8988T (cell line): ENCODE measurements around the gene LIFR.
"Not testable (repeated sequence)": the region's sequence is repeated elsewhere in the genome, so short reads cannot be mapped to it uniquely, and the experiment has no call there.

Experiments
- DNase-seq: peaks from one replicate; pipeline ENCODE4 v3.0.0; 2011

Gene LIFR, protein sequence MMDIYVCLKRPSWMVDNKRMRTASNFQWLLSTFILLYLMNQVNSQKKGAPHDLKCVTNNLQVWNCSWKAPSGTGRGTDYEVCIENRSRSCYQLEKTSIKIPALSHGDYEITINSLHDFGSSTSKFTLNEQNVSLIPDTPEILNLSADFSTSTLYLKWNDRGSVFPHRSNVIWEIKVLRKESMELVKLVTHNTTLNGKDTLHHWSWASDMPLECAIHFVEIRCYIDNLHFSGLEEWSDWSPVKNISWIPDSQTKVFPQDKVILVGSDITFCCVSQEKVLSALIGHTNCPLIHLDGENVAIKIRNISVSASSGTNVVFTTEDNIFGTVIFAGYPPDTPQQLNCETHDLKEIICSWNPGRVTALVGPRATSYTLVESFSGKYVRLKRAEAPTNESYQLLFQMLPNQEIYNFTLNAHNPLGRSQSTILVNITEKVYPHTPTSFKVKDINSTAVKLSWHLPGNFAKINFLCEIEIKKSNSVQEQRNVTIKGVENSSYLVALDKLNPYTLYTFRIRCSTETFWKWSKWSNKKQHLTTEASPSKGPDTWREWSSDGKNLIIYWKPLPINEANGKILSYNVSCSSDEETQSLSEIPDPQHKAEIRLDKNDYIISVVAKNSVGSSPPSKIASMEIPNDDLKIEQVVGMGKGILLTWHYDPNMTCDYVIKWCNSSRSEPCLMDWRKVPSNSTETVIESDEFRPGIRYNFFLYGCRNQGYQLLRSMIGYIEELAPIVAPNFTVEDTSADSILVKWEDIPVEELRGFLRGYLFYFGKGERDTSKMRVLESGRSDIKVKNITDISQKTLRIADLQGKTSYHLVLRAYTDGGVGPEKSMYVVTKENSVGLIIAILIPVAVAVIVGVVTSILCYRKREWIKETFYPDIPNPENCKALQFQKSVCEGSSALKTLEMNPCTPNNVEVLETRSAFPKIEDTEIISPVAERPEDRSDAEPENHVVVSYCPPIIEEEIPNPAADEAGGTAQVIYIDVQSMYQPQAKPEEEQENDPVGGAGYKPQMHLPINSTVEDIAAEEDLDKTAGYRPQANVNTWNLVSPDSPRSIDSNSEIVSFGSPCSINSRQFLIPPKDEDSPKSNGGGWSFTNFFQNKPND

DNA sequence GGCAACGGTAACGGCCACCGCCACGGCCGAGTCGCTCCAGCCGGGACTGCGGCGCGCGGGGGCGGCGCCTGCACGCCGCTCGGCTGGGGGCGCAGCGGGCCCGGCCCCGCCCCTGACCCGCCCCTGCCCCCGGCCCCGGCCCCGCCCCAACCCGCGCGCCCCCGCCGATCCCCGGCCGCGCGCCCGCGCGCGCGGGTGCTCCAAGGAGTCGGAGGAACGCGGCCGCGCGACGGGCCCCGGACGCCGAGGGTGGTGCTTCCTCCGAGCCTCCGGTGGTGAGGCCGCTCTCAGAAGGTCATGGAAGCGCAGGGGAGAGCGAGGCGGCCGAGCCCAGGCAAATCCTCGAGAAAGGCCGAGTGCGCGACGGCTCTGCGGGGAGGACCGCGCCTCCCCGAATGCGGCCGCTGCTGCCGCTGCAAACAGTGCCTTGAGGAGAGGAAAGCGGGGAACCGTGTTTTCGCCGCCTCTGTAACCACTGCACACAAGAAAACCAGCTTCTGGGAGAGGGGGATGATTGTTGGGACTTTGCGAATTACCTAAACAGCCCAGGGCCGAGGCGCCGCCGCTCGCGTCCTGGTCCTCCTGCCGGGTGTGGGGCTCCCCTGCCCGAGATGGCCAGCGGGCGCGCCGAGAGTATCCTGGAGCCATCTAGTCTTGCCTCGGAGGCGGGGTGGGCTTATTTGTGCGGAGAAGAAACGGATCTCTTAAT is at the start of gene LIFR:
Gene LIFR, minus strand, starts transcription at position 48 of the 709 bp plus-strand sequence. CDS start 25,999 bp downstream, outside the sequence.
- DNase-seq, result peak; percentile 85

DNA sequence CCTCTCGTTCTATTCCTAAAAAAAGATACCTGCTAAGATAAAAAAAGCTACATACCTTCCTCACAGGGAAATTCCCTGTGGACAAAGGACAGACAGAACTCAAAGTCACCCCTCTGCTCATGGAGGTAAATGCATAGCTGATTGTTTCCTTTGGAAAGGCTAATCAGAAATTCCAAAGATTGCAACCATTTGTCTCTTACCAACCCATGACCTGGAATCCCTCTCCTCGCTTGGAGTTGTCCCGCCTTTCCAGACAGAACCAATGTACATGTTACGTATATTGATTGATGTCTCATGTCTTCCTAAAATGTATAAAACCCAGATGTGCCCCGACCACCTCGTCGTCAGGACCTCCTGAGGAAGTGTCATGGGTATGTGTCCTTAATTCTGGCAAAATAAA is 49.2 kb upstream of the LIFR start:
- DNase-seq, result no peak

DNA sequence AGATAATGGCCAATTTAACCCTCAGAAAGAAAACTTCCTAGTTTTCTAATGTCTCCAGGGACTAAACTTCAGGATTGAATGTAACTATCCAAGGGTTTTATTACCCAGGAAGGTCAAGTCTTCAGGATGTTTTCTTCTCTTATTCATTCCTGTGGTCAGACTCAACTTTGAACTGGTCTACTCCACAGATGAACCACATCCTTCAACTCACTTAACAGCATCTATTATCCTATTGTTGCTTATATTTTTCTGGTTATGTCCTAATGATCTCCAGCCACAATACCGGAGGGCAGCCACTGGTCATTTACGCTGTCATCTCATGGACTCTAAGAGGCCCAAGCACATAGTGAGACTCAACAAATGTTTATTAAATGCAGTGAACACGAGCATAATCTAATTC is 47.2 kb upstream of the LIFR start:
- no peak for DNase-seq

DNA sequence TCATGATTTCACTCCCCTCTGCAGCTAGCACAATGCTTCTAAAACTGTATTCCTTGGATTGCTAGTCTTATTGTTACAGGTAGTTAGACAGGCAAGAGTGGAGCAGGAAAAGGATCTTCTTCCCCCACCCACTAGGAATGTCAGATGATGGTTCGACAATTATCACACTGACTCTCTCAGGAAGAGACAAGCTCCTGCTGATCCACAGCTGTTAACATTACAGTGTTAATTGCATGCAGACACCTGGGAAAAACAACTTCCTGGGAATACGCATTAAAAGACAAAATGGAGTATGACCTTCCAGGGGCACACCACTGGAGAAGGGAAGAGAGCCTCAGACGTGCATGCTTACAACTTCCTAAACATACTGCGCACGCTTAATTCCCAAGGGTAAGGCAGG is 46.2 kb upstream of the LIFR start:
- no peak for DNase-seq

DNA sequence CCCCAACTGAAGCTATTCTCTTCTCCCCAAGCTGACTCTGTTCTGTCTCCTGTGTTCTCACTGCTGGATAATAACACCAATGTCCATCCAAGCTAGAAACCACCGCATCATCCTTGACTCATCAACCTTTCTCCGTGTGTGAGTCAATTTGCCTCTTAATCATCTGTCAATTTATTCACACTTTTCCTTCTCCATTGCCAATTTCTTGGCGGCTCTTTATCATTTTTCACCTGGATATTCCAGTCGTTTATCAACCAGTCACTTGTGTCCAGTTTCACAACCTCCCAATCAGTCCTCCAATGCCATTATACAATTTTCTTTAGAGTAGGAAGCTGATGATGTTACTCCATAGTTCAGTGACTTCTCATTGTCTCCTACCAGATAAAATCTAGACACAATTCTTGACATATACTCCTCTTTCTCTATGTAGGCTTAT is 45.4 kb upstream of the LIFR start:
- no peak for DNase-seq

DNA sequence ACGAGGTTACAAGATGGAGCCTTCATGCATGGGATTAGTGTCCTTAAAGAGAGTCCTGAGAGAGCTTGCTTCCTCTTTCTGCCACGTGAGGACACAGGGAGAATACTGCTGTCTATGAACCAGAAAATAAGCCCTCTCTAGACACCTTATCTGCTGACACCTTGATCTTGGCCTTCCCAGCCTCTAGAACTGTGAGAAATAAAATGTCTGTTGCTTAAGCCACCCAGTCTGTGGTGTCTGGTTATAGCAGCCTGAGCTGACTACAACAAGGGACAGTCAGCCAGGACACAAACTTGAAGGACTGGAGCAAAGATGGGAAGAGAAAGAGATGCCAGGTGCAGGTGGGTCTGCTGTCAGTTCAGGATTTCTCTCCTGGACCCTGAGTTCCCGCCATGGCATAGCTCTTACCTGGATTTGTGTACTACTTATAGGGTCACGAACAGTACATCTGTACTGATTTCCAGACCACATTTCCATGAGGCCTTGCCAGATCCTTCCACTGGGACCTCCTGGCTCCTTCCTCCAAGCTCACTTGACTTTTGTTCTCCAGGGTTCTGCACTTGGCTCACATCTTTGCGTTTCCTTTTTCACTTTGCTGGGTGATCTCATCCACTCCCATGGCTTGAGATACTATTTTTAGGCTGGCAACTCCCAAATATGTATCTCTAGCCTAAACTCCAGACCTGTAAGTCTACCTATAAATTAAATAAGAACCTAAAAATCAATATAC is 44.9 kb upstream of the LIFR start:
- DNase-seq, result no peak

DNA sequence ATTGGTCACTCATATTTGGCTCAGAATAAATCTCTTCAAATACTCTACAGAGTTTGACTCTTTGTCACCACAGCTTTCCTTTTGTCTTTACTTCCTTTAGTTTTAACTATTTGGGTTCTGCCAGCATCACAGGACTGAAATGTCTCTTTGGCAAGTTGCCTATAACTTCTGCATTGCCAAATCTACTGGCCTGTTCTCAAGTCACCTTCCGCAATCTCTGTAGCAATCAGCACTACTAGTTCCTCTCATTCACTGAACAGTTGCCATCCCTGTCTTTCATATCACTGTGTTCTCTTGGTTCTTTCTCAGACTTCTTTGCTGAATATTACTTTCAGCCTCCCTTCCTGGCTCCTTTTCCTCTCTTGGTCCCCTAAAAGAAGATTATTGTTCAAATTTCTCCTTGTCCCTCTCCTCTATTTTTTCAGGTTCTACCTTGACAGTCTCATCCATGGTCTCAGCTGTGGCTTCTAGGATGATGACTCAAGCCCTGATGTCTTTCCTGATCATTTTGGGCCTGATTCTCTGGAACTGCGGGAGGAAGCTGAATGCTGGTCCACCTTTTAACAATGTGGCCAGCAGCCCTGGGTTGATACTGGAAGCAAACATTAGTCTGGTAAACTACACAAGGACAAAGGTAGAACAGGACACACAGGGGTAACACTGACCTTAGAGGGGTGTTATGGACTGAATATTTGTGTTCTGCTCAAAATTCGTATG is 44.0 kb upstream of the LIFR start:
- DNase-seq, result no peak

DNA sequence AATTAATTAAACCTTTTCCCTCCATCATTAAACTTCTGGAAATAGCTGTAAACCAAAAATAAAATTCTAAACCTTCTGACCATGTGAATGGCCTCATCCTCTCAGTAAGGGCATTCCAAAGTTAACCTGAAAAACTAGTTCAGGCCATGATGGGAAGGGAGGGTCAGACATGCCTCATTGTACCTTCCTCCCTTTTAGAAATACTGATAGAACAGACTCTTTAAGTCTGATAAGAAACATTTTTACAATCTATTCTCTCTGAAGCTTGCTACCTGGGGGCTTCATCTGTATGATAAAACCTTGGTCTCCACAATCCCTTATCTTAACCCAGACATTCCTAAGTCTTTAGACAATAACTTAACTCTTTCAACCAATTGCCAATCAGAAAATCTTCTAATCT is 43.3 kb upstream of the LIFR start:
- not testable (repeated sequence) for DNase-seq

DNA sequence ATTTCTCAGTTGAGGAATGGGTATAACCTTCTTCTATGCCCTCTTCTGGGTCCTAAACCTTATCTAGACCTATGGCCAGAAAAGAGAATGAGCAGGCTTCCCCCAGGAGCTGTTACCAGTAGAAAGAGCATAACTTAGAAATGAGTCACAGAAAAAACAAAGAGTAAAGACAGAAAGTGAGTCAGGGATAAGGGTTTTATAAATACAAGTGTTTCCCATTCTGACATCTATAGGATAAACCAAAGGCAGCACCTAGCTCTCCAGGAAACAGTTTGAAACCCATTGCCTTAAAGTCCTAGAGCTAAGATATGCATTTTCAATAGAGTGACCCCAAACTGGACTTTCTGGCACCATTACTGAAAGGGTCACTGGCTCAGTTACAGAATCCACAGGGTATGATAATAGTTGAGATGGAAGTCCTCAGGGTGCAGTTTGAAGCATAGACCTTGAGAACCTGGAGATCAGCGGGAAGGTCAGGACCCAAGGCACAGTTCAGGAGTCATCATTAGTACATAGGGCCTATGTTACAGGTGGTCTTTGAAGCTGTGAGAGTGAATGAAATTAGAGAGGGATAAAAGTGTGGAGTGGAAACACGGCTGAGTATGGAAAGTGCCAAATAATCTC is 42.7 kb upstream of the LIFR start:
- DNase-seq, result peak; percentile 18

DNA sequence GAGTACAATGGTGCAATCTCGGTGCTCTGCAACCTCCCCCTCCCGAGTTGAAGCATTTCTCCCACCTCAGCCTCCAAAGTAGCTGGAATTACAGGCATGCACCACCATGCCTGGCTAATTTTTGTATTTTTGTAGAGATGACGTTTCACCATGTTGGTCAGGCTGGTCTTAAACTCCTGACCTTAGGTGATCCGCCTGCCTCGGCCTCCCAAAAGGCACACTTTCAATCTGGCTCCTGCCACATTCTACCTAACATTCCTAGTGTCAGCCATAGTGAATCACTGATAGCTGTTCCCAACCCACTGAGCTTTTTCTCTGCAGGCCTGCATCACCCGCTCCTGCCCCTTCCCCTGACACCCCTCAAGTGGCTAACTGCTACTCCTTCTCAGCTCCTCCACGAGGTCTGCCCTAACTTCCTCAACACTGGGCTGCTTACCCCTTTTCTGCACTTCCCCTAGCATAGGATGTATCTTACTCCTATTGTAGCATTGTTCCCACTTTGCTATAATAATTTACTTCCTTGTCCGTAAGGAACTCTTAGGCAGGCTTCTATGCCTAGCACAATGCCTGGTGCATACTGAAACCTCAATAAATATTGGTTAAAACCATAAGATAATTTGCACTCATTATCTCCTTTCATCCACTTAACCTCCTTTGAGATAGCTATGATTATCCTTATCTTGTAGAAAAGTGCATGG is 42.0 kb upstream of the LIFR start:
- DNase-seq, result no peak

DNA sequence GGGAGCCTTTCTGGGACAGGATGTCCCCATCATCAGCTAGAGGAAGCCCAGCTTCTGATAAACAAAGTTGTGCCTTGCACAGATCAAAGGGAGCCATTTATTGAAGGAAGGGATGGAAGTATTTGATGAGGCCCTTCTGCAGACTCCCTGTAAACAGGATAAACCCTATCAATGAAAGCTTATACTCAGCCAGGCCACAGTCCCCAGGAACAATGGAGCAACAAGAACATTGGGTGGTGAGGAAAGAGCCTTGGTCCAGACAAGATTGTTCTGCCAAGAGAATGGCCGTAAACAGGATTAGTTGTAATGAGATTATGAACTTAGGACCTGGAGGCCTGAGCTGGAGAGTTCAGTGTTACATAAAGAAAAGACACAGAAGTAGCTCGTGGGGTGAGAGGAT is 40.5 kb upstream of the LIFR start:
- DNase-seq, result no peak

DNA sequence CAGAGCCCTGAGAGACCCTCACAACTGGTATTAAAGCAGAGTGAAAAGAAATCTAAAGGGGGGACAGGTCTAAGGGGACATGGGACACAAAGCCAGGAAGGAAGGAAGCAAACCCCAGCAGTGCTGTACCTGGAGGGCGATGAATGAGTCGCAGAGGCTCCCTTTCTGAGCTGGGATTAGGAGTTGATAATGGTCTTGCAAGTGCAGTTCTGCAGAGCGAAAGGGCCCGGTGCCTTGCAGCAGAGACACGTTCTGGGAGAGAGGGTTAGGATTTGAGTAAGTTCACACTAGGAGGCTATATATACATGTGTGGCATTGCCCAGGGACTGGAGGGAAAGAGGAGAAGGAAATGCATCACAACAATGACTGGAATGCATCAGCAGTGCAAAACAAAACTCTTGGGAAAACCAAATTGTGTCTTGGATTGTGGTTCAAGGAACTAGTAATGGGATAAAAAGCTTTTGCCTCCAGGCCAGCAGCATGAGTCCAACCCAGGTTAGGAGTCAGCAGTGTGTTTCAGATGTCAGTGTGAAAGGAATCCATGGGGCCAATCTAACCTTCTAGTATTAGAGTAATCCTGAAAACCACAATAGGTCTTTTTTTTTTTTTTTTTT is 38.8 kb upstream of the LIFR start:
- DNase-seq, result no peak

DNA sequence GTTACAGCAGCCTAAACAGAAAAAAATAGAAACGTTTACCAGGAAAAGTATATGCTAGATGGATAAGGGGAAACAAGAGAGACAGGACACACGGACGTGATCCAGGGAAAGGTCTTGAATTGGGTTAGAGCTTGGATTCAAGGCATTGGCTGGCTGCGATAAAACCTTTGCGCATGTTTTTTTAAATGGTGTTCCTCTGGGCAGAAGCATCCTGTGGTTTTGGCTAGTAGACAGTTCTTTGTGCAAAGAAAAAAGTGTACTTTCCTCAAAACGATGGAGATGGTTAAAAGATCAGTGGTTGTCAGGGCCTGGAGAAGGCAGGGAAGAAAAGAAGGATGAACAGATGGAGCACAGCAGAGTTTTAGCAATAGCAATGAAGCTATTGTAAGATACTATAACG is 37.5 kb upstream of the LIFR start:
- DNase-seq, result no peak

DNA sequence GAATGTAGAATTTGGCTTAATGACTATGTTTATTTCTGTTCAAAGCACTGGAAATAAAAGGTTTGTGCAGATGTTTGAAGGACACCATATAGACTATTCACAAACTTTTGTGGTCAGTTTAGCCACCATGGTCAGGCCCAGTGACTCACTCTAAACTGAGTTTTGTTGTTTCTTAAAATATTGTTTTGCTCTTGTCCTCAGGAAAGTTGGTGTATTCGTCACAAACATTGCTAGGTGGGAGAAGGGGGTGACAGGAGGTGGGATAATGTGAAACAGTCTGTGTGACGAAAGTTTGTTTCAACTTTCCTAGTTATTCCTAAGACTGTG is 35.0 kb upstream of the LIFR start:
- no peak for DNase-seq

DNA sequence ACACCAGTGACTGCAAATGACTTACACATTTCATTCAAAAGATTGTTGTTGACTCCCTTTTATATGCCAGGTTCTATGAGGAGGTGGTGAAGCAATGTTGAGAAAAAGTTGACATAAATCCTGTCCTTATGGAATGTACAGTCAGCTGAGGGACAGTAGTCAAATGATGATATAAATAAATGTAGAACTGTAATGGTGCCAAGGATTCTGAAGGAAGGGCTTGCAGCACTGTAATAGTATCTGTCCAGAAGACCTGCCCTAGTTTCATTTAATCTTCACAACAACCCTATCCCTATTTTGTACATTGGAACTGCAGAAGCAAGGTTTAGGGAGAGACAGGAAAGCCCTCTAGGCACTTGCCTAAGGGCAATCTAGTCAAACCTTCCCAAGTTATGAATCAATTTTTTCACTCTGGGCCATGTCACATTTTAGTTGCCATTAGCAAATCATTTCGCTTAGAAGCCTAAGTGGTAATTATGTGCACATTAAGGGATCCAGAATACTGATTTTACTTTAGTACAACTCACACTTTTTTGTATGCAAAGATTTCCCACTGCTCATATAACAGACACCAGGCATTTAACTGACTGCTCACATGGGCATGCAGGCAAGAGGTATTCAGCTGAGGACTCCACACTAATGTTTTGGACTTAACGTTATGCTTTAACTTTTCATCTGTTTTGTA is 34.5 kb upstream of the LIFR start:
- DNase-seq, result no peak

DNA sequence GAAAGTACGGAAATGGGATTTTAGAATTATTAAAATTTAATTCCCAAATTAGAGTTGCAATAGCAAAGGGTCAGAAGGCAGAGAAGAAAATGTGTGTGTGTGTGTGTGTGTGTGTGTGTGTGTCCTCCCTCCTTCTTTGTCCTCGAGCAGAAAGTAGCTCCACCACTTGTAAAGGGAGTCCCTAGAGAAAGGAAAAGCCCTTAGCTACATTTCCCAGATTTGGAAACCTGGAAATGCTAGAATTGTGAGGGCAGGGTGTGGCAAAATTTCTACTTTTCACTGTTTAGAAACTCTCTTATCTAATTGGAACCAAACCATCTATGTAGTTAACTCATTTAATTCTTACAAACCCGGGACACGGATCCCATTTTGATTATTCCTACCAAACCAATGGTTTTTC is 33.2 kb upstream of the LIFR start:
- DNase-seq, result no peak

DNA sequence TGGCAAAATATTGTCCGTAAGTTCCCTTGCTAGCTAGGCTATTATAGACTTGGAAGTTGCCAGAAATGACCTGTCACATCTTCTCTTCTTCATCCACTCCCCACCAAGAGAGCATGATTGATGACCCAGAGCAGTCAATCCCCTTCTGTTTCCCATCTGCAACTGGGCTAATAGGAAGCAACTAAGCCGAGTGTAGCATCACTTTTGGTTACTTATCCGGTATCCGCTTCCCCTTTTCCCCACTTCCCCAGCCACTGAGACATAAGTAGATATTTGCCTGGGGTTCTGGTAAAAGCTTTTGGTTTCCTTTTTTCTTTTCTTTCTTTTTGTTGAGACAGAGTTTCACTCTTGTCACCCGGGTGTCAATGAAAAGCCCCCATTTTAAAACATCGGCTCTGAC is 29.4 kb upstream of the LIFR start:
- DNase-seq, result no peak

DNA sequence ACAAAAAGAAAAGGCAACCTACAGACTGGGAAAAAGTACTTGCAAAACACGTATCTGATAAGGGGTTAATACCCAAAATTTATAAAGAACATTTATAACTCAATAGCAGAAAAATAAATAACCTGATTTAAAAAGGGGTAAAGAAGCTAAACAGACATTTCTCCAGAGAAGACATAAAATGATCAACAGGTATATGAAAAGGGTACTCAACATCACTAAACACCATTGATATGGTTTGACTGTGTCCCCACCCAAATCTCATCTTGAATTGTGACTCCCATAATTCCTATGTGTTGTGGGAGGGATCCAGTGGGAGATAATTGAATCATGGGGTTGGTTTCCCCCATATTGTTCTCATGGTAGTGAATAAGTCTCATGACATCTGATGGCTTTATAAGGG is 27.1 kb upstream of the LIFR start:
- no peak for DNase-seq

DNA sequence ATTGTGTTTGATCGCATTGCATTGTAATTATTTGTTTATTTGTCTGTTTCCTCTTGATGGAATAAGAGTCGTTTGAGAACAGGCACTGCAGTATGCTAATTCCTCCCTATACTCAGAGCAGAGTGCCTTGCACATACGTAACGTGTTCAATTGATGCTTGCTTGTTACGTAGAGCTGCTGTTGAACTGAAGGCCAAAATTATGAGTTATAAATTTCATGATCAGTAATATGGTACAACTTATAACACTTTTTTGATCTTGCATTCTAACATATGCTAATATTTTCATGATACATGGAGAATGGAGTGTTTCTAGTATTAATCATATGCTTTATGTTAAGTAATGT is 26.5 kb upstream of the LIFR start:
- DNase-seq, result no peak
